Nephron (organoid): Measurements from ENCODE around the gene SMG5.

Source experiments
- H3K27ac Mint-ChIP-seq, 3 experiments: 2 replicates each; pipeline ENCODE4 v1.8.0; 2020; ENCODE audit warnings: mixed read lengths in 3 of 3, mild to moderate bottlenecking in 2 of 3, moderate library complexity in 1 of 3
- H3K27me3 Mint-ChIP-seq: 2 replicates; pipeline ENCODE4 v1.8.0; 2021; ENCODE audit warnings: low read depth, mild to moderate bottlenecking, moderate library complexity, mixed read lengths
- H3K36me3 Mint-ChIP-seq: 2 replicates; pipeline ENCODE4 v1.8.0; 2020; ENCODE audit warnings: low read depth, mixed read lengths
- H3K4me1 Mint-ChIP-seq: 2 replicates; pipeline ENCODE4 v1.8.0; 2020; ENCODE audit warnings: mixed read lengths
- H3K4me3 Mint-ChIP-seq, 3 experiments: 2 replicates each; pipeline ENCODE4 v1.8.0; 2020; ENCODE audit warnings: mild to moderate bottlenecking in 3 of 3, mixed read lengths in 3 of 3, moderate library complexity in 2 of 3
- H3K9me3 Mint-ChIP-seq: 2 replicates; pipeline ENCODE4 v1.8.0; 2020; ENCODE audit warnings: mixed read lengths
- CTCF ChIP-seq, 3 experiments: fragments of 200-600 bp; sonication (generic); IDR thresholded peaks; one replicate each; pipeline ENCODE4 v1.5.0; 2021; ENCODE audit warnings: antibody characterized with exemption in 3 of 3; ENCODE audit not compliant: unreplicated experiment in 3 of 3

The SMG5 gene

GRCh38 chr1:156246241-156246780, 36.3 kb downstream of the SMG5 start:
- no peak overlapping the region for H3K27ac Mint-ChIP-seq
- H3K9me3 Mint-ChIP-seq = no peaks in the 10 kb centered on the region
- H3K36me3 Mint-ChIP-seq = peaks cover 6% of the 10 kb centered on the region
- H3K4me3 Mint-ChIP-seq = no peak overlapping the region
- no peaks in the 10 kb centered on the region for H3K27me3 Mint-ChIP-seq
- no peaks in the 10 kb centered on the region for H3K4me1 Mint-ChIP-seq
- TF ChIP-seq CTCF (IDR thresholded peaks at IDR 0.05; ENCODE audit: unreplicated experiment in 3 of 3) = no peak

- Mint-ChIP-seq H3K27me3 (no peaks in the 10 kb centered on the region), H3K36me3 (peaks cover 6% of the 10 kb centered on the region), H3K4me3 (no peak overlapping the region), H3K9me3 (no peaks in the 10 kb centered on the region), H3K27ac (no peak overlapping the region), H3K4me1 (no peaks in the 10 kb centered on the region)
- TF ChIP-seq CTCF (IDR thresholded peaks at IDR 0.05; ENCODE audit: unreplicated experiment in 3 of 3) = no peak
Observed at GRCh38 chr1:156245451-156246232, 37.0 kb downstream of the SMG5 start.

- Mint-ChIP-seq H3K4me1 (no peaks in the 10 kb centered on the region), H3K36me3 (peaks cover 7% of the 10 kb centered on the region), H3K9me3 (no peaks in the 10 kb centered on the region), H3K27ac (no peak overlapping the region), H3K27me3 (no peaks in the 10 kb centered on the region), H3K4me3 (no peak overlapping the region)
- TF ChIP-seq CTCF (IDR thresholded peaks at IDR 0.05; ENCODE audit: unreplicated experiment in 3 of 3) = no peak
Observed at GRCh38 chr1:156244712-156245111, 37.9 kb downstream of the SMG5 start.

- Mint-ChIP-seq H3K27ac (no peak overlapping the region), H3K36me3 (peaks cover 11% of the 10 kb centered on the region), H3K9me3 (no peaks in the 10 kb centered on the region), H3K27me3 (no peaks in the 10 kb centered on the region), H3K4me3 (no peak overlapping the region), H3K4me1 (no peaks in the 10 kb centered on the region)
- no peak for TF ChIP-seq CTCF (IDR thresholded peaks at IDR 0.05; ENCODE audit: unreplicated experiment in 3 of 3)
Observed at GRCh38 chr1:156244126-156244525, 38.5 kb downstream of the SMG5 start.

GRCh38 chr1:156242738-156243137, 39.9 kb downstream of the SMG5 start:
- H3K36me3 Mint-ChIP-seq = peaks cover 23% of the 10 kb centered on the region
- TF ChIP-seq CTCF (IDR thresholded peaks at IDR 0.05; ENCODE audit: unreplicated experiment in 3 of 3) = no peak
- no peaks in the 10 kb centered on the region for H3K4me1 Mint-ChIP-seq
- no peak overlapping the region for H3K4me3 Mint-ChIP-seq
- no peaks in the 10 kb centered on the region for H3K27me3 Mint-ChIP-seq
- no peaks in the 10 kb centered on the region for H3K9me3 Mint-ChIP-seq
- no peak overlapping the region for H3K27ac Mint-ChIP-seq

- Mint-ChIP-seq H3K4me1 (no peaks in the 10 kb centered on the region), H3K9me3 (no peaks in the 10 kb centered on the region), H3K36me3 (peaks cover 27% of the 10 kb centered on the region), H3K27ac (no peak within 1 kb of the TSS), H3K27me3 (no peaks in the 10 kb centered on the region), H3K4me3 (no peak within 1 kb of the TSS)
- TF ChIP-seq CTCF (IDR thresholded peaks at IDR 0.05; ENCODE audit: unreplicated experiment in 3 of 3) = no peak
Observed at GRCh38 chr1:156241926-156242325, 40.7 kb downstream of the SMG5 start, which contains the start of gene BGLAP. Gene BGLAP, plus strand, starts transcription at chr1:156242184. Its CDS starts 48 bp downstream, at chr1:156242232.
